HCT116 (cell line): ENCODE measurements around the gene ATP5F1D. TPM values are rescaled to one million over a fixed set of nuclear protein-coding genes. Genes with fewer than 3 reads are reported as not detected.

ENCODE experiments used
- ATAC-seq: fragments of 200-7000 bp; cut with Tn5 transposase; 2 replicates; pipeline ENCODE4 v1.9.1; 2020; ENCODE audit warnings: mild to moderate bottlenecking, moderate library complexity
- BruUV-seq: library from RNA; stranded (reverse); fragments of 400-500 nt; replicated peaks from 2 replicates; lab custom pipeline; 2021; lab: Mats Ljungman, UMichigan
- CTCF ChIA-PET: fragments of 300-600 bp; sonication (Branson Sonifier 250); formaldehyde crosslinking; loops from one replicate; lab custom pipeline; 2021; ENCODE audit warnings: antibody characterized with exemption; lab: Charles Lee
- POLR2A ChIA-PET: fragments of 300-600, 350-600 bp; sonication (Branson Sonifier 250); formaldehyde crosslinking; loops from one replicate; lab custom pipeline; 2021; ENCODE audit warnings: antibody characterized with exemption; lab: Charles Lee
- RAD21 ChIA-PET, 2 experiments: fragments of 300-600 bp; sonication (Branson Sonifier 250); formaldehyde crosslinking; loops; one replicate each; lab custom pipeline; 2023; ENCODE audit warnings: low total read pairs in 2 of 2; ENCODE audit not compliant: uncharacterized antibody in 2 of 2, unreplicated experiment in 2 of 2, low non-redundant PET in 1 of 2; lab: Charles Lee
- DNase-seq: peaks from one replicate; pipeline ENCODE4 v3.0.0-alpha.2; 2010; ENCODE audit warnings: low read depth, low spot score
- H2AFZ ChIP-seq: fragments of 200-600 bp; shearing (Covaris generic), sonication (generic); 2 replicates; pipeline ENCODE4 v1.6.1; 2017; ENCODE audit warnings: low read depth, mixed run types, mixed read lengths, antibody characterized with exemption, low read length; ENCODE audit not compliant: poor library complexity, severe bottlenecking
- H3K27ac ChIP-seq: 2 replicates; pipeline ENCODE4 v1.5.1; 2012; ENCODE audit warnings: low read depth, low read length
- H3K27me3 ChIP-seq: fragments of 200-600 bp; sonication (generic); 2 replicates; pipeline ENCODE4 v1.6.1; 2016; ENCODE audit warnings: mixed run types, low read length, mixed read lengths; ENCODE audit not compliant: insufficient read depth
- H3K36me3 ChIP-seq, 2 experiments: fragments of 200-500 bp in 1 of 2; fragments of 200-600 bp in 1 of 2; sonication (Bioruptor generic) in 1 of 2; sonication (generic) in 1 of 2; 2 replicates each; pipeline versions ENCODE4 v1.5.1 to v1.6.1; 2014 to 2016; ENCODE audit warnings: low read length in 2 of 2, inconsistent platforms in 1 of 2, mixed read lengths in 1 of 2, mixed run types in 1 of 2; ENCODE audit not compliant: insufficient read depth in 2 of 2, control insufficient read depth in 1 of 2
- H3K4me1 ChIP-seq, 2 experiments: fragments of 200-600 bp in 1 of 2; sonication (generic) in 1 of 2; 2 replicates each; pipeline versions ENCODE4 v1.5.1 to v1.6.1; 2012 to 2017; ENCODE audit warnings: low read length in 2 of 2, inconsistent platforms in 1 of 2, mild to moderate bottlenecking in 1 of 2, mixed read lengths in 1 of 2, mixed run types in 1 of 2, moderate library complexity in 1 of 2; ENCODE audit not compliant: insufficient read depth in 2 of 2, control insufficient read depth in 1 of 2
- H3K4me2 ChIP-seq: fragments of 200-600 bp; sonication (generic); 2 replicates; pipeline ENCODE4 v1.6.1; 2017; ENCODE audit warnings: mixed run types, low read length, mixed read lengths
- H3K4me3 ChIP-seq, 2 experiments: fragments of 200-600 bp in 1 of 2; sonication (generic) in 1 of 2; replicated peaks in 1 of 2; 2 replicates each; pipeline ENCODE4 v1.5.1; 2011 to 2016; ENCODE audit warnings: low read length in 2 of 2, control low read depth in 1 of 2, low read depth in 1 of 2, mild to moderate bottlenecking in 1 of 2, mixed read lengths in 1 of 2, mixed run types in 1 of 2
- H3K79me2 ChIP-seq: fragments of 200-600 bp; sonication (generic); 2 replicates; pipeline ENCODE4 v1.6.1; 2017; ENCODE audit warnings: mild to moderate bottlenecking, mixed run types, low read length, moderate library complexity, mixed read lengths; ENCODE audit not compliant: insufficient read depth
- H3K9ac ChIP-seq: fragments of 200-600 bp; sonication (generic); 2 replicates; pipeline ENCODE4 v1.6.1; 2016; ENCODE audit warnings: low read length, mixed read lengths
- H3K9me2 ChIP-seq: fragments of 200-600 bp; sonication (generic), shearing (Covaris generic); 2 replicates; pipeline ENCODE4 v1.6.1; 2017; ENCODE audit warnings: mixed run types, mild to moderate bottlenecking, moderate library complexity; ENCODE audit not compliant: insufficient read depth
- H3K9me3 ChIP-seq, 2 experiments: fragments of 200-500 bp in 1 of 2; fragments of 200-600 bp in 1 of 2; sonication (Bioruptor generic) in 1 of 2; sonication (generic) in 1 of 2; 2 replicates each; pipeline ENCODE4 v1.6.1; 2014 to 2017; ENCODE audit warnings: low read length in 2 of 2, mixed read lengths in 2 of 2, inconsistent platforms in 1 of 2, low read depth in 1 of 2, mild to moderate bottlenecking in 1 of 2, mixed run types in 1 of 2, moderate library complexity in 1 of 2; ENCODE audit not compliant: control insufficient read depth in 1 of 2, insufficient read depth in 1 of 2
- H4K20me1 ChIP-seq: fragments of 200-600 bp; sonication (generic), shearing (Covaris generic); 2 replicates; pipeline ENCODE4 v1.6.1; 2017; ENCODE audit warnings: mixed run types, mild to moderate bottlenecking, moderate library complexity; ENCODE audit not compliant: insufficient read depth
- CBX3 ChIP-seq: IDR thresholded peaks from 2 replicates; pipeline ENCODE4 v1.6.1; 2012; ENCODE audit warnings: low read depth
- CTCF ChIP-seq, 3 experiments: fragments of 200-600 bp in 1 of 3; sonication (generic) in 1 of 3; IDR thresholded peaks in 2 of 3; conservative IDR thresholded peaks in 1 of 3; 2 replicates each; pipeline ENCODE4 v1.5.1; 2012 to 2017; ENCODE audit warnings: low read depth in 2 of 3, low read length in 2 of 3, antibody characterized with exemption in 1 of 3, borderline replicate concordance in 1 of 3, control low read depth in 1 of 3, mild to moderate bottlenecking in 1 of 3, mixed read lengths in 1 of 3, mixed run types in 1 of 3, moderate library complexity in 1 of 3; ENCODE audit not compliant: insufficient read depth in 1 of 3
- EZH2 ChIP-seq: fragments of 200-600 bp; sonication (generic); IDR thresholded peaks from 2 replicates; pipeline ENCODE4 v1.6.1; 2017; ENCODE audit warnings: antibody characterized with exemption, mixed run types
- FOSL1 ChIP-seq: IDR thresholded peaks from 2 replicates; pipeline ENCODE4 v1.6.1; 2012; ENCODE audit warnings: low read depth
- JUND ChIP-seq: IDR thresholded peaks from 2 replicates; pipeline ENCODE4 v1.6.1; 2012
- MAX ChIP-seq: IDR thresholded peaks from 2 replicates; pipeline ENCODE4 v1.6.1; 2012
- POLR2A ChIP-seq: IDR thresholded peaks from 2 replicates; pipeline ENCODE4 v1.7.0; 2011; ENCODE audit warnings: borderline replicate concordance; ENCODE audit not compliant: insufficient read depth, insufficient read length; ENCODE audit errors: extremely low read depth
- POLR2AphosphoS5 ChIP-seq: IDR thresholded peaks from 2 replicates; pipeline ENCODE4 v1.6.1; 2011; ENCODE audit warnings: mild to moderate bottlenecking, low read depth, low read length, moderate library complexity
- SIN3A ChIP-seq: IDR thresholded peaks from 2 replicates; pipeline ENCODE4 v1.6.1; 2012; ENCODE audit warnings: low read depth
- SP1 ChIP-seq: IDR thresholded peaks from 2 replicates; pipeline ENCODE4 v1.6.1; 2012; ENCODE audit warnings: low read depth
- SRF ChIP-seq: IDR thresholded peaks from 2 replicates; pipeline ENCODE4 v1.6.1; 2012; ENCODE audit warnings: low read depth
- TCF7L2 ChIP-seq: IDR thresholded peaks from 2 replicates; pipeline ENCODE4 v1.7.0; 2011; ENCODE audit warnings: borderline replicate concordance, inconsistent platforms; ENCODE audit not compliant: insufficient read depth, insufficient read length; ENCODE audit errors: extremely low read depth
- ZFX ChIP-seq: fragments of 450-650 bp; IDR thresholded peaks from 2 replicates; pipeline ENCODE4 v1.6.1; 2017
- ZNF274 ChIP-seq: fragments of 200-500 bp; sonication (Bioruptor generic); IDR thresholded peaks from 2 replicates; pipeline ENCODE4 v1.6.1; 2014; ENCODE audit warnings: mild to moderate bottlenecking, low read depth, low read length, inconsistent platforms
- intact Hi-C: fragments of 100-400 bp; cut with micrococcal nuclease; formaldehyde crosslinking; loops from 2 replicates; pipeline ENCODE4 v1.10.0; 2022
- total RNA-seq: library from RNA; stranded (reverse); gene quantifications from one replicate; pipeline ENCODE4 v1.2.1, GENCODE V29; 2021; ENCODE audit not compliant: unreplicated experiment
- TF ChIP-seq, protein P1 (sequence below): IDR thresholded peaks from 2 replicates; pipeline ENCODE4 v1.6.1; 2012

ATP5F1D gene
- total RNA-seq, 1 experiment from 2014 or later, result 428 TPM

DNA sequence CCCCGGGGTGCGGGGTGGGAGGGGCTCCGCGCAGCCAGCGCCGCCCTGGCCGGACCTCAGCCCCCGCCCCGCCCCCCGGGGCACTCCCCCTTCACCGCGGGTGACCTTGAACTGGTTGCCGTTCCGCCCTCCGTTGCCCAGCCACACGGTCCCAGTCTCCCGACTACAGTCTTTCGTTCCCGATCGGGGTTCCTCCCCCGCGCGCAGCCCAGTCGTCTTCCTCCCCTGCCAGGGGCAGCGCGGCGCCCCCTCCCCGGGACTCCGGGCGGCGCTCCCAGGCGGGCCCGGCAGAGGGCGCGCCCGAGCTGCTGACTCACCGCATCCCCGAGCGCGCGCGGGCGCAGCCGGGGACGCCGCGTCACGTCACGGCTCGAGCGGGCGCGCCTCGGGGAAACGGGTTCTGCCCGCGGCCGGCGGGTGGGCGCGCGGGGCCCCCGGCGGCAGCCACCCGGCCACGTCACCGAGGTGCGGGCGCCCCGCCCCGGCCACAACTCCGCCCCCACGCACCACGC is 7.3 kb downstream of the ATP5F1D start:
- RAD21 ChIA-PET, result no interaction called here
- peaks cover 8 to 24% of the 10 kb centered on the region in 2 experiments for H3K36me3 ChIP-seq
- no TSS peak for BruUV-seq
- H3K9me2 ChIP-seq, result no peaks in the 10 kb centered on the region
- peaks cover 58% of the 10 kb centered on the region for H3K79me2 ChIP-seq
- intact Hi-C loops, result loop anchor here (1.0 to 10.0 kb wide), 3 partner anchors 17 to 454 kb away; partner anchors contain the start of genes CNN2, PTBP1, RNU6-2 and TMEM259
- no peaks in the 10 kb centered on the region for H3K9me3 ChIP-seq
- DNase-seq, result no peak
- H3K4me2 ChIP-seq, result peak overlapping the region; percentile 98
- peaks cover 14% of the 10 kb centered on the region; the same call in 1 of the 2 replicates for H4K20me1 ChIP-seq
- peak overlapping the region; percentile 63 to 71 for H3K4me3 ChIP-seq
- H3K27me3 ChIP-seq, result no peaks in the 10 kb centered on the region
- TF ChIP-seq SP1, result no peak
- TF ChIP-seq JUND, result no peak
- no peak for TF ChIP-seq SIN3A
- TF ChIP-seq POLR2AphosphoS5, result peak; percentile 26; the same call in 1 of the 2 replicates
- TF ChIP-seq CTCF (IDR thresholded peaks at IDR 0.05 in 2 of 3, conservative IDR thresholded peaks at IDR 0.05 in 1 of 3; ENCODE audit: borderline replicate concordance in 1 of 3, insufficient read depth in 1 of 3, low read depth in 2 of 3, low read length in 2 of 3), result peak in 2 of 3 experiments; percentile 69 to 75; a peak in 4 of 6 replicates
- TF ChIP-seq POLR2A, result peak; percentile 22
- no peak for TF ChIP-seq SRF
- no peak for TF ChIP-seq ZNF274
- TF ChIP-seq MAX, result no peak
- TF ChIP-seq EZH2, result no peak
- TF ChIP-seq ZFX, result 0 out of 2 replicates have a peak, but pooled peaks have one; percentile 15
- TF ChIP-seq CBX3, result no peak
- TF ChIP-seq, protein P1, sequence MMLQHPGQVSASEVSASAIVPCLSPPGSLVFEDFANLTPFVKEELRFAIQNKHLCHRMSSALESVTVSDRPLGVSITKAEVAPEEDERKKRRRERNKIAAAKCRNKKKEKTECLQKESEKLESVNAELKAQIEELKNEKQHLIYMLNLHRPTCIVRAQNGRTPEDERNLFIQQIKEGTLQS, result no peak
- TF ChIP-seq TCF7L2, result peak; percentile 55
- TF ChIP-seq FOSL1, result no peak
- ATAC-seq, result peak; percentile 31
- CTCF ChIA-PET, result interaction anchor here (1.0 kb wide), 1 partner anchor 17 kb away, joined by 7 read pairs; no protein-coding TSS in a partner anchor
- POLR2A ChIA-PET, result interaction anchor here (0.7 to 1.0 kb wide), 2 partner anchors 17 to 18 kb away, joined by 3 read pairs; no protein-coding TSS in a partner anchor
- peak overlapping the region; percentile 100 for H3K27ac ChIP-seq
- no peak overlapping the region for H2AFZ ChIP-seq
- H3K4me1 ChIP-seq, result peaks cover 47 to 74% of the 10 kb centered on the region in 2 experiments
- H3K9ac ChIP-seq, result peak overlapping the region; percentile 99
